ENCODE measurements around the gene ENAH.
"Not testable (repeated sequence)": the region's sequence is repeated elsewhere in the genome, so short reads cannot be mapped to it uniquely, and the experiment has no call there.

Gene ENAH

DNA sequence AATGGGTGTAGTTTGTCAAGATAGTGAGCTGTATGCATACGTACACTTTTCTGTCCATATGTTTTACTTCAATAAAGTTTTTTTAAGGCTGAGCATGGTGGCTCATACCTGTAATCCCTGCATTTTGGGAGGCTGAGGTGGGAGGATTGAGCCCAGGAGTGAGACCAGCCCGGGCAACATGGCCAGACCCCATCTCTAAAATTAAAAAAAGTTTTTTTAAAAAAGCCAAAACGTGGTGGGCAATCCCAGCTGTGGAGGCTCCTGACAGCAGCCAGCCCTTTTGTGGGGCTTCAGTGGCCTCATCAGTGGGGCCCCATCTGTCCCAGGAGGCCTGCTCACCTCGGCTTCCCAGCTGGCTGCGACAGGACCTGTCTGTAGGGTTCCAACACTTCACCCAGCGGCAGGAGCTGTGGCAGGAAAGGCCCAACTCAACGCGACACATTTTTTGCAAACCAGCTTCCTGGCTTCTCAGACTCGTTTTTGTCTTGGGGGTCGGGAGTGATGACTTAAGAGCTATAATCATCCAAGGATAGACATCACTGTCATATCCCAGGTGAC, 168.2 kb downstream of the ENAH start:
- no peak for DNase-seq

DNA sequence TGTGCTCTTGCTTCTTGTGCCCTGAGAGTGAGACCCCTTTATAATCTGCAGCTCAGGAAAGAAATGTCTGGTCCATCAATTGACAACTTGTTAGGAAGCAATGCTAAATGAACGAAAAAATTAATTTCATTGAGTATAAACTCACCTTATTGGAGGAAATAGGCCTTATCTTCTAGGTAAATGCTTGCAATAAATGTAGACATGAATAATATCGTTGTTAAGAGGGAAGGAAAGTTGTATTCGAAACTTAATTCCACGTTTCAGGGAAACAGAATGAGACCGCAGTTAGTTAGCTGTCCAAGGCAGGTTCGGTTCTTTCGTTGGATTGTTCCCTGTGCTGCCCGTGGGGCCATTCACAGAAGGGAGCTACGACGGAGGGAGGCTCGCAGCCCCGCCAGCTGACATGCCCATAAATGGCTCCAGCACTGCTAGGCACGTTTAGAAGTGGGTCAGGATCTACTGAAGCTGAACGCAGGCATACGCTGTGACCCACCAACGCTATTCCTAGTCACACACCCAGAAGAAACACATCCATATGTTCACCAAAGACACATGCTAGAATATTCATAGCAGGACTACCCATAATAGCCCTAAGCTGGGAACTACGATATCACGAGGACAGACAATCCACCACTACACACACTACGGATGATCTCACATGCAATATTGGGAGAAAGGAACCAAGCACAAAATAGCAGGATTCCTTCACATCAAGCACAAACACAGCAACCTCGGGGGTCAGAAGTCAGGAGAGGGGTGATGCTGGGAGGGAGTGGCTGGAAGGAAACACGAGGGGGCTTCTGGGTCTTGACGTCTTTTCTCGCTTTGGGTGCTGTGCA, 168.9 kb downstream of the ENAH start:
- DNase-seq, result no peak

DNA sequence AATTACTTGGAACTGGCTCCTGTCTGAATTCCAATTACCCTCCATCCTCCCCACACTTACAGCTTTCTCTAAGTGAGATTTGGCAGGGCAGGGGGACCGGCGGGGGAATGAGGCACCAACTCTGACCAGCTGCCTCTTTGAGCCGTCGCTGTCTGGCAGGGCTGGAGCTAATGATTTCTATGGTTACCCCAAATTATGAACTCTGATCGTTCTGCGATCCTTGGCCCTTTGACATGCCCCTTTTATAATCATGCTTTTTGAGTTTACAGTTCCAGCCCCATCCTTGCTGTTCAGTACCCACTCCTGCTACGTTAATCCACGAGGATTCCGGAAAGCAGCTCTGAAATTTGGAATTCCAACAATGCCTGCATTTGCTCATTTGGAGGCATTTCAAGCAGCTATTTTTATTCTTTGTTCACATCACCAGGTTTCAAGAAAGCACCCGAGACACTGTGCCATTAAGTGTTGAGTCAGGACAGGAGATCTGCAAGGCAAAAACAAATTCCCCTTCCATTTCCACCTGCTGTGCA, 170.4 kb downstream of the ENAH start:
- no peak for DNase-seq

DNA sequence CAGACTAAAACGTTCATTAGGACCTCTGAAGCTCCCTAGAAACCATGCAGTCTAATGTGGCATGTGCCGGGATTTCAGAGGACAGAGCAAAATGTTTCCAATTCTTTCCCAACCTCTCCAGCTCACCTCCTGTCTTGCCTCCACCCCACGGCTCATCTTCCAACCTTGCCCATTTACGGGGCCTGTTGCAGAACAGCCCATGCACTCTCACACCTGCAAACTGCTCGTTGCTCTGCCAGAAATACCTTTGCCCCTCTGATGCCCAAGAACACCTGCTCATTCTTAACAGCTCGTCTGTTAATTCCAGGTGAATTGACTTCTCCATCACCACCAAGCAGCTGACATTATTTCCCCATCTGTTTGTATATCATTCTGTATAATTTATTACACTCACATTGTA, 171.2 kb downstream of the ENAH start:
- DNase-seq, result no peak

DNA sequence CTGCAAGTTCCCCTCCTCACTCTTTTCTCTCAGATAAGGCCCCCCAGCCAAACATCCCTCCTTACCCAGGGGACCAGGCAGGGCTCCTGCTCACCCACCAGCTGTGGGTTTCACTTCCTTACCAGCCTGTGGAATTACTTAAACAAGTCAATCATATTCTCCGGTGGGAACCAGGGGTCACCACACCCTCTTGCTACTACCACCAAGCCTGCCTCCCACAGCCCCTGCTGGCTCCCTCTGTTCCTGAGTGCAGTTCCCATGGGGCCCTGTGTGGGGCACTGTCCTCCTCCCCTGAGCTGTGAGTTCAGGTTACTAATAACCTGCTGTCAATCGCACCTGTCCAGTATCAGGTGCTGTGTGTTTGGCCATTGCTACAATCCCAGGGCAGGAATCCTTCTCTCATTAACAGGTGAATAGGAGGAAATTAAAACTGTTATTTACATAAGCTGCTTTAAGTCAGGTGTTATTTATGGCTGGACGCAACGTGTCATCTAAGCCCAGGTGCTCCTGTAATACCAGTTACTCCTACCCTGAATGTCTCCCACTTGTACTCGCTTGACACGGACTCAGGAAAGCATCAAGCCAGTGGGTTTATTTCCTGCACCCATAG, 172.0 kb downstream of the ENAH start:
- DNase-seq, result peak; percentile 14

DNA sequence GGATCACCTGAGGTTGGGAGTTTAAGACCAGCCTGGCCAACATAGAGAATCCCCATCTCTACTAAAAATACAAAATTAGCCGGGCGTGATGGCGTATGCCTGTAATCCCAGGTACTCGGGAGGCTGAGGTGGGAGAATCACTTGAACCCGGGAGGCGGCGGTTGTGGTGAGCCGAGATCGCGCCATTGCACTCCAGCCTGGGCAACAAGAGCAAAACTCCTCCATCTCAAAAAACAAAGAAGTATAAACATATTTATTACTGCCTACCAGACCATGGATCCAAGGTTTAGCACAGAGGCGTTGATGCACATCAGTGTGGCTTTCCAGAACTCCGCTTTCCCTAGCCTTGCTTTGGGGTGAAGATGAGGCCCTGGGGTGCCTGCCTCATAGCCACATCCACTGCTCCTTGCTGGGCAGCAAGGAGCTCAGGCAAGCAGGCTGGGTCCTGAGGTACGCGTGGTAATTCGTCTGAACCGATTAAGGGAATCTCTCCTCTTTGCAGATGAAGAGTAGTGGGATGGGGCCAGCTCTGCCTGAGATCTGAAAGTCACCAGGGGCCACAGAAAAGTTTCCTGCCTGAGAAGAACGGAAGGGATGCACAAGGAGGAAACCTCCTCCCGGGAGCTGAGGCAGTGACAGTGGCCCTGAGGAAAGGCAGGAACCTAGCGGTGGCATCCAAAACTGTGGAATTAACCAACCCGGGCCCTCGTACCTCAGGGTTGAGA, 172.8 kb downstream of the ENAH start:
- no peak for DNase-seq

DNA sequence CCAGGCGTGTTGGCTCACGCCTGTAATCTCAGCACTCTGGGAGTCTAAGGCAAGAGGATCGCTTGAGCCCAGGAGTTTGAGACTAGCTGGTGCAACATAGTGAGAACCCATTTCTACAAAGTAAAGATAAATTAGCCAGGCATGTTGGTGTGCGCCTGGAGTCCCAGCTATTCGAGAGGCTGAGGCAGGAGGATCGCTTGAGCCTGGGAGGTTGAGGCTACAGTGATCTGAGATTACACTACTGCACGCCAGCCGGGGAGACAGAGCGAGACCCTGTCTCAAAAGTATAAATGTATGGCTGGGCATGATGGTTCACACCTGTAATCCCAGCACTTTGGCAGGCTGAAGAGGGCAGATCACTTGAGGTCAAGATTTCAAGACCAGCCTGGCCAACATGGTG, 173.6 kb downstream of the ENAH start:
- DNase-seq, result no peak

DNA sequence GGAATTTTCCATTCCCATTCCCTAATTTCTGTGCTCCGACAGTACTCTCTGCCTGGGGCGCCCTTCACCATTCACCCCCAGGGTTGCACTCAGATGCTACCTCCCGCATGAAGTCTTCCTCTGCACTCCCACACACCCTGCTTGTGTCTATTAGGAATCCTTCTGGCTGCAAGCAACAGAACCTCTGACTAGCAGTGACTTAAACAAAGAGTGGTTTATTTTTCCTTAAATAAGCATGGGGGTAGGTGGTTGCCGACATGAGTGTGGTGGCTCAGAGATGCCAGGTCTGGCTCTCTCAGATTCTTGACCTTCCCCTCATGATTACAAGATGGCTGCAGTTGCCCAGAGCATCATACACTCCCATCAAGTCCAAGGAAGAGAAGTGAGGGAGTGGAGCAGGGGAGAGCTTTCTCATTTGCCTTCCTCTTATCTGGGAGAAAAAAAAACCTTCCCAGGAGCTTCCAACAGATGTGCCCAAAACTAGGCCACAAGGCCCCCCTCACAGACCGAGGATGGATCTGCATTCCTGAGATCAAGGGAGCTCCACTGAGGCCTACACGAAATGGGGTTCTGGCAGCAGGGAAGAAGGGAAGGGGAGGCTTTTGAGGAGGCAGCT, 175.5 kb downstream of the ENAH start:
- DNase-seq, result no peak

DNA sequence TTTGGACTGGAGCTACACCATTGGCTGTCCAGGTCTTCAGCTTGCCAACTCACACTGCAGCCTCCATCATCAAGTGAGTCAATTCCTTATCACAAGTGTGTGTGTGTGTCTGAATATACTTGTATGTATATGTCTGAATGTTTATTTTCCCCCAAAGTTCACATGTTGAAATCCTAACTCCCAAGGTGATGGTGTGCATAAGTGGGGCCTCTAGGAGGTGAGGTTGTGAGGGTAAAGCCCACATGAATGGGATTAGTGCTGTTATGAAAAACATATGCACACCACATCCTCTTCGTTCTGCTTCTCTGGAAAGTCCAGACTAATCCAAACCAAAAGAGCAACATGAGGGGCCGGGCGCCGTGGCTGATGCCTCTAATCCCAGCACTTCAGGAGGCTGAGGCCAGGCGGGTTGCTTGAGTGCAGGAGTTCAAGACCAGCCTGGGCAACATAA, 176.4 kb downstream of the ENAH start:
- DNase-seq, result no peak

DNA sequence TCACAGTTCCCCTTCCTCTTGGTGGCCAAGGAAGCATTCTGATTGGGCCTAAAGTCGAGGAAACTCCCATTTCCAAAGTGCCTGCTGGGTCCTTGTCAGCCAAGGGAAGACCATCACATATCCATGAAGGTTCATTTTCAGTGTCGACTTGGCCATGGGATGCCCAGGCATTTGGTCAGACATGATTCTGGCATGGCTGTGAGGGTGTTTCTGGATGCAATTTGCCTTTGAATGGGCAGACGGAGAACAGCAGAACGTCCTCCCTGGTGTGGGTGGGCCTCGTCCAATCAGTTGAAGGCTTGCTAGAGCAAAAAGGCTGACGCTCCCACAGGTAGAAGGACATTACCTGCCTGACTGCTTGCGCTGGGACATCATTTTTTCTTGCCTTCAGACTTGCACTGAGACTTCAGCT, 176.8 kb downstream of the ENAH start:
- DNase-seq, result no peak

DNA sequence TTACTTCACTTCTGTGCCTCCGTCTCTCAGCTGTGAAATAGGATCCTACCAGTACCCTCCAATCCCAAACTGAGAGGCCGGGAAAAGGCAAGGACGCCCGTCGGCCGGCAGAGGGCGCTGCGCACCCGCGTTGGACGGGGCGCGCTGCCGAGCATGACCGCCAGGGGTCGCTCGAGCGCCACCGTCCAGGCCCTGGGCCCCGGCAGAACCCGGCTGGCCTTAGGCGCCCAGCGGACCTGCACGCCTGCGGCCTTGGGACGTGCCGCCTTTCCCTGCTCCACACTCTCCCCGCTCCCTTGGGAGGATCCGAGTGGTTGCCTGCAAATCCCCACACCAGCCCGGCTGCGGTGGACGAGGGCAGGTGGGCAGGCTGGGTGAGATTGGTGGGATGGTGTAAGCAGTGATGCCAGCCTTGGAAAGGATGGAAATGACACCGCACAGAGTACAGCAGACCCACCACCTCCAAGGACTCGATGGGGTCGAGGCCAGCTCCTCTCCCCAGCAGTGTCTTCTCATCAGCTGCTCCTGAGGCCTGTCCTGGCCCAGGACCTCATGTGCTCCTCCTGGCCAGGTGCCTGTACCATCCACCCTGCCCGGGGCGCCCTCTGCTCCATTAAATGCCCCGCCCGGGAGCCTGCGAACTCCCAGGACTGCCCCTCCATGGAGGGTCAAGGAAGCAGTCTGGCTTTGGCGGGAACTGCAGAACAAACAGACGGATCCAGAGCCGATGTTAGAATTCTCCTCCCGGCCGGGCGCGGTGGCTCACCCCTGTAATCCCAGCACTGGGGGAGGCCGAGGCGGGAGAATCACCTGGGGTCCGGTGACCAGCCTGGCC, 177.7 kb downstream of the ENAH start:
- DNase-seq, result peak; percentile 62

DNA sequence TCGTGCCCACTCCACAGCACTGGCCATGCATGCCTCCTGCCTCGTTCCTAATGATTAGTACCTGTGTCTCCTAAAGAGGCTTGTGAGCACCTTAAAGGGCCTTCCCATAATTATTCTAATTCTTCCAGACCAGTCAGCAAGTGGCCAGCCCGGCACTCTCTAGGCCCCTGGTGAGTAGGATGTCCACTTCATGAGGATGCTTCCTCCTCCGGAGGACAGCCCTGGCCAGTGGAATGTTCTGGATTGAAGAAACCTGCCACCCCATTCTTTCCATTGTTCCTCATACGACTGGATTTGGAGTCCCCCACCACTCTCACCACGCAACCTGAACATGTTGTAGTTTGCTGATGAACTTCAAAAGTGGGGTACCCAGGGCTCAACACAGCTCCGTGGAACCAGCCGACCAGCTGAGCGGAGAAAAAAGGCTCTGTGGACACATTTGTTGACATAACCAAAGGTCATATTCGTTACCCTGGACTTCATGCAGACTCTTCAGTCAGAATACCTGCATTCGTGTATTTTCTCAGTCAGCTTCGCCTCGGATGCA, 178.4 kb downstream of the ENAH start:
- no peak for DNase-seq

DNA sequence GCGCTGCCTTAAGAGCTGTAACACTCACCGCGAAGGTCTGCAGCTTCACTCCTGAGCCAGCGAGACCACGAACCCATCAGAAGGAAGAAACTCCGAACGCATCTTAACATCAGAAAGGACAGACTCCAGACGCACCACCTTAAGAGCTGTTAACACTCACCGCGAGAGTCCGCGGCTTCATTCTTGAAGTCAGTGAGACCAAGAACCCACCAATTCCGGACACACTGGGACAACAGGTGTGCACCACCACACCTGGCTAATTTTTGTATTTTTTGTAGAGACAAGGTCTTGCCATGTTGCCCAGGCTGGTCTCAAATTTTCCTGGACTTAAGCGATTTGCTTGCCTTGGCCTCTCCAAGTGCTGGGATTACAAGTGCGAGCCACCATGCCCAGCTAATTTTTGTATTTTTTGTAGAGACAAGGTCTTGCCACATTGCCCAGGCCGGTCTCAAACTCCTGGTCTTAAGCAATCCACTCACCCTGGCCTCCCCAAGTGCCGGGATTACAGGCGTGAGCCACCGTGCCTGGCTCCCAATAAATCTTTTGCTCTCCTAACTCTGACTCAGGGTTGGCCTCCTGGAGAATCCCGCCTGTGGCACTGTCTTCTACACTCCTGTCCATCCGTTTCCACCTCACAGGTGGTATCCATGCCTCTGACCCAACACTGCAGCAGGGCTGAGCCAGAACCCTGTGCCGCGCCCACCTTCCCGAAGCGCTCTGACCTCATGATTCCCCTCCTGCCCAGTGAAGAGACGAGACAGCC, 179.1 kb downstream of the ENAH start:
- DNase-seq, result not testable (repeated sequence)

DNA sequence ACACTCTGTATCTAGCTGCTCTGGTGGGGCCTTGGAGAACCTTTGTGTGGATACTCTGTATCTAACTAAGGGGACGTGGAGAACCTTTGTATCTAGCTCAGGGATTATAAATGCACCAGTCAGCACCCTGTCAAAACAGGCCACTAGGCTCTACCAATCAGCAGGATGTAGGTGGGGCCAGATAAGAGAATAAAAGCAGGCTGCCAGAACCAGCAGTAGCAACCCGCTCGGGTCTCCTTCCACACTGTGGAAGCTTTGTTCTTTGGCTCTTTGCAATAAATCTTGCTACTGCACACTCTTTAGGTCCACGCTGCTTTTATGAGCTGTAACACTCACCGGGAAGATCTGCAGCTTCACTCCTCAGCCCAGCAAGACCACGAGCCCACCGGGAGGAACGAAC, 179.7 kb downstream of the ENAH start:
- DNase-seq, result not testable (repeated sequence)

DNA sequence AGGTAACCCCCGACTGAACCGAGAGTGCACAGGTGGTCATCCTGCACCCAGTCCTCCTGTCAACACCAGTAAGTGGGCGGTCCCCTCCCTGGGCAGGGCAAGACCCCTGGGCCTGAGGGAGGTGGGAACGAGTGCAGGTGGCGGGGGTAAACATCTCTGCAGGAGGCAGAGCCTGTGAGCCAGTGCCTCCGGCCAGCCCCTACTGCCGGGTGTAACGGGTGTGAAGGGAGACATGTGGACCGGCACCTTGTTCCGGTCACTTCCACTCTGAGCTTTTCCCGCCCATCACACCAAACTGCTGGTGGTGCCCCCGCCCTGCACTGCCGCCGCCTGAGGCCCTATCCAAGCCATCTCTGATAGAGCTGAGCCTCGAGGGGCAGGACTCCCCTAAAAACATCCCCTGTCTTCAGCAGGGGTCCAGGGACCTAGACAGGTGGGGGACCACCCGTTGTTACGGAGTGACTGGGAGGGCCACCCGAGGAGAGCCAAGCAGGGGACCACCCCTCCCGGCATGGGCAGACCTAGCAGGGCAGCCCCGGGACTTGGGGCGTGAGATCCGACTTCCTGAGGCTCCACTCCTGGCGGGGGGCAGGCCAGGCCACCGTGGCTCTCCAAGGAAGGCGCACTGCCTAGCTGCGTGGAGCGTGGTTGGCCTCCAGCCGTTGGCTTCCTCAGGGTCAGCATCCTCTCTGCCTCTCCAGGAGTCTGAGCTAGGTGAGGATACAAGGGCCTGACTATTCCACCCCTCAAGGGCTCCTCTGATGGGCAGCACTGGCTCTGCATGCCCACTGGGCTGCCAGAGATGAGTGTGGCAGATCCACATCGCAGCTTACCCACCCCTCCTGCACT, 181.2 kb downstream of the ENAH start:
- DNase-seq, result no peak

DNA sequence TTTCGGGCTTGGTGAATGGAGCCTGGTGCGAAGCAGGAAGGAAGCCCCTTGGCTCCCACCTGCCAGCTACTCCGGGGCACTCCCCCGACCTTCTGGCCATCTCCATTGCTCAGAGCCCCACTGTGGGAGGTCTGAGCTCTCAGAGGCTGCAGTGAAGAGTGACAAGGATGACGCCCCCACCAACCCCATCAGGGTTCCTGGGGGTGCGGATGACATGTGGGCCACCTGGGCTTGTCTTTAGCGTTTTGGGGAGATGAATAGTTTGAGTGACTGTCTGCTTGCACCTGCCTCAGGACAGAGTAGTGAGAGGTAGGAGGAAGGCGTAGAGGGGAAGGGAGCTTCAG, 181.8 kb downstream of the ENAH start:
- no peak for DNase-seq

DNA sequence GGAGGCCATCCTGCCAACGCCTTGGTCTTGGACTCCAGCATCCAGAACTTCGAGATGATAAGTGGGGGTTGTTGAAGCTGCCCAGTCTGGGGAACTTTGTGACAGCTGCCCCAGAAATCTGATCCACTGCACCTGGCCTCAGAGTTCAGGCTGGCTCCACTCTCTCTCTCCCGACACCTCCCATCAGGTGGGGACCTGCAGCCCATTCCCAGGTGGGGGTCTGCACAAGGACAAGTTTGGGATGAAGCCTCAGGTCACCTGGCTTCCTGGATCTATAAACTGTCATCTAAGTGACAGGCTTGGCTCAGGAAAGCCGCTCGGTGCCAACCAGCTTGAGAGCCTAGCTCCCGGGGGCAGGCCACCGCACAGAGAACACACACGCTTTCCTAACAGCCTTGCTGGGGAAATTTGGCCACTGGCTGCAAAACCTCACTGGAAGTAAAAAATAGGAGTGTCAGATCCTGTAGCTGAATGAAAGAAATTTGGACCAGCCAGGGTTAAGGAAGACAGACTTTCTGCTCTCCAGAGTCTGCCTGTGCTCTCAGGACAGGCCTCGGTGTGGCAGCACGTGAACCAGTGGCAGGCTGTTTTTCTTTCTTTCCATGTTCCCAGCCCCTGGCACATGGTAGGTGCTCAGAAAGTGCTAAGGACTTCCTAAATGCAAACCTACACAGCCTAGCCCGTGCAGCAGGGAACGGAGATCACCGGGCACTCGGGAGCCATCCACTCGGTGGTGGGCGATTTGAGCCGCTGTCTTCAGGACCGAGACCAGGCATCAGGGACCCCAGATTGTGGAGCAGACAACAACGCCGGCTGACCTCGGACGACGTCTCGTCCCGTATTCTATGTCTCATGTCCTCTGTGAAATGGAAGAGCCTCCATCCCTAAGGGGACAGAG, 182.5 kb downstream of the ENAH start:
- DNase-seq, result no peak

DNA sequence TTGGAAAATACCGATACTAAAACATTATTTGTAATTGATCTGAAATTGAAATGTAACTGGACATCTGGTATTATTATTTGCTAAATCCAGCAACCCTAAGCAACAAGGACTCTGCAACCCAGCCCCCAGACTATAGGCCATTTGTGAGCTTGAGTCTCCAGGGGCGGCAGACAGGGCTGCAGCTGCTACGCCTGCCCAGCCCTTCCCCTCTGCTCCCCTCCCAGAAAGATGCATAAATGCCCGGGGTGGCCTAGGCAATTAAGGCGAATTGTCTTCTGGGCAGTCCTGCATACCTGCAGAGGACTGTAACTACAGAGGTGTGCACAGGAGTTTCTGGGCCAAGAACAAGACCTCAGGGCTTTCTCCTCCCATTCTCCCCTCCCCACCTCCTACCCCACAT, 183.9 kb downstream of the ENAH start:
- no peak for DNase-seq
